CD4-positive, CD25-positive, alpha-beta regulatory T cell (primary cell): ENCODE measurements around the gene C19orf67. TPM values are rescaled to one million over a fixed set of nuclear protein-coding genes. Genes with fewer than 3 reads are reported as not detected.

Experiments
- ATAC-seq, 2 donors: fragments of 150-1000 bp; cut with Tn5 transposase; one replicate each; pipeline ENCODE4 v1.10.0; 2021; ENCODE audit warnings: low read depth in 2 of 2, moderate number of reproducible peaks in 2 of 2, moderate library complexity in 1 of 2
- DNase-seq, 3 donors: peaks; one replicate each; pipeline versions ENCODE4 v3.0.0 to v3.0.0-alpha.2; 2012 to 2022; ENCODE audit warnings: mixed read lengths in 1 of 3
- H3K27ac ChIP-seq: one replicate; pipeline ENCODE4 v1.7.0; 2013; ENCODE audit warnings: mild to moderate bottlenecking, low read length; ENCODE audit not compliant: insufficient read depth, poor library complexity, severe bottlenecking
- H3K27me3 ChIP-seq: one replicate; pipeline ENCODE4 v1.7.0; 2013; ENCODE audit warnings: low read length; ENCODE audit not compliant: control insufficient read depth, insufficient read depth
- H3K36me3 ChIP-seq: one replicate; pipeline ENCODE4 v1.7.0; 2013; ENCODE audit warnings: mild to moderate bottlenecking, low read length, moderate library complexity; ENCODE audit not compliant: control insufficient read depth, insufficient read depth
- H3K4me1 ChIP-seq: 2 replicates; pipeline ENCODE4 v1.7.0; 2013; ENCODE audit warnings: mild to moderate bottlenecking, low read length; ENCODE audit not compliant: insufficient read depth, control insufficient read depth, poor library complexity, severe bottlenecking
- H3K4me3 ChIP-seq: one replicate; pipeline ENCODE4 v1.7.0; 2013; ENCODE audit warnings: low read depth, mild to moderate bottlenecking, low read length, moderate library complexity
- H3K9me3 ChIP-seq, 2 experiments: 1 replicate in 1 of 2; 2 replicates in 1 of 2; pipeline ENCODE4 v1.7.0; 2013; ENCODE audit warnings: low read length in 2 of 2, mild to moderate bottlenecking in 1 of 2, moderate library complexity in 1 of 2; ENCODE audit not compliant: control insufficient read depth in 2 of 2
- H3K27ac Mint-ChIP-seq, 3 donors: one replicate each; pipeline ENCODE4 v1.8.0; 2020 to 2022; ENCODE audit warnings: mild to moderate bottlenecking in 3 of 3, mixed read lengths in 3 of 3, moderate library complexity in 2 of 3
- H3K27me3 Mint-ChIP-seq: one replicate; pipeline ENCODE4 v1.8.0; 2022; ENCODE audit warnings: mild to moderate bottlenecking, mixed read lengths
- H3K36me3 Mint-ChIP-seq: one replicate; pipeline ENCODE4 v1.8.0; 2020; ENCODE audit warnings: mixed read lengths
- H3K4me1 Mint-ChIP-seq, 4 donors: one replicate each; pipeline ENCODE4 v1.8.0; 2020 to 2022; ENCODE audit warnings: mixed read lengths in 4 of 4, mild to moderate bottlenecking in 1 of 4
- H3K4me3 Mint-ChIP-seq, 4 donors: one replicate each; pipeline ENCODE4 v1.8.0; 2020 to 2022; ENCODE audit warnings: mild to moderate bottlenecking in 4 of 4, mixed read lengths in 4 of 4, moderate library complexity in 3 of 4
- H3K9me3 Mint-ChIP-seq, 7 donors: one replicate each; pipeline ENCODE4 v1.8.0; 2020 to 2022; ENCODE audit warnings: mixed read lengths in 7 of 7, mild to moderate bottlenecking in 3 of 7, moderate library complexity in 2 of 7
- polyA plus RNA-seq, 4 donors: library from polyadenylated mRNA; unstranded; fragments of 300-500 nt; fragmentation: Illumina TruSeq; gene quantifications; one replicate each; pipeline ENCODE4 v1.2.3, GENCODE V29; 2021
- total RNA-seq: library from RNA; stranded (reverse); gene quantifications from one replicate; pipeline ENCODE4 v1.2.3, GENCODE V29; 2022

Gene C19orf67
- total and polyA plus RNA-seq, 5 donors from 2014 or later, result not detected

DNA sequence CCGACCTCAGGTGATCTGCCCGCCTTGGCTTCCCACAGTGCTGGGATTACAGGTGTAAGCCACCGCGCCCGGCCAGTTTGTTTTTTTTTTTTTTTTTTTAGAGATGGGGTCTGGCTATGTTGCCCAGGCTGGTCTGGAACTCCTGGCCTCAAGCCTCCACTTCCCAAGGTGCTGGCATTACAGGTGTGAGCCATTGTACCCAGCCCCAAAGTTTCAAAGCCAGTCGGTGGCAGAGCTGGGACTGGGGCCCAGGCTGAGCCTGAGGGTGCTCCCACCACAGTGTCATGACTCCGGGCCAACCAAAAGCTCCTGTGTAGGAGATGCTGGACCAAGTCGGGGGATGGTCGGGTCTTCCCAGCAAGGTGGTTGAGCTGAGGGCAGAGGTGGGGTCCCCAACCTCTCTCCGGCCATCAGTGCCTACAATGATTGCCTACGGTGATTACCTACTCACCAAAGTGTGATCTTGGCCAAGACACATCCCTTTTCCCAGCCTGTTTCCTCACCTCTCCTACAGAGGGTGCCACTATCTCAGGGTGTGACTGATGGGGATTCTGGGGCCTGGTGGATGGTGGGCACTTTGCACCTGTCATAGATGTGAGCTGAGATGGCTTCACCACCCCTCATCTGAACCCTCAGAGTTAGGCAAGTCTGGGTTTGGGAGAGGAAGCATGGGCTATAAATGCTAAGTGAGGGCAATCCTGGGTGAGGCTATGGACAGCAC lies 10.8 kb upstream of the C19orf67 start:
- no peak for DNase-seq
- no peaks in the 10 kb centered on the region for H3K27me3 ChIP-seq
- peaks cover 0 to 8% (median 1%) of the 10 kb centered on the region in 7 donors for H3K9me3 Mint-ChIP-seq
- peaks cover 5 to 20% (median 13%) of the 10 kb centered on the region in 4 donors for H3K4me1 Mint-ChIP-seq
- no peak overlapping the region for H3K4me3 ChIP-seq
- no peak overlapping the region for H3K4me3 Mint-ChIP-seq
- H3K27ac Mint-ChIP-seq, result no peak overlapping the region
- H3K36me3 ChIP-seq, result peaks cover 22% of the 10 kb centered on the region
- peaks cover 0 to 6% of the 10 kb centered on the region in 2 experiments for H3K9me3 ChIP-seq
- peaks cover 9% of the 10 kb centered on the region for H3K4me1 ChIP-seq
- H3K27ac ChIP-seq, result no peak overlapping the region
- H3K36me3 Mint-ChIP-seq, result peaks cover 16% of the 10 kb centered on the region
- ATAC-seq, result no peak
- peaks cover 12% of the 10 kb centered on the region for H3K27me3 Mint-ChIP-seq

GRCh38 chr19:14094854-14095253 lies 9.3 kb upstream of the C19orf67 start:
- peak overlapping the region in 3 of 4 donors; percentile 29 to 86 (median 75) for H3K4me3 Mint-ChIP-seq
- DNase-seq (no peak), ATAC-seq (no peak)
- H3K4me1 Mint-ChIP-seq, result peaks cover 5 to 21% (median 15%) of the 10 kb centered on the region in 4 donors
- Histone ChIP-seq H3K27me3 (no peaks in the 10 kb centered on the region), H3K4me1 (peaks cover 9% of the 10 kb centered on the region), H3K27ac (no peak overlapping the region), H3K9me3 (peaks cover 0 to 6% of the 10 kb centered on the region in 2 experiments), H3K36me3 (peaks cover 13% of the 10 kb centered on the region), H3K4me3 (no peak overlapping the region)
- peaks cover 13% of the 10 kb centered on the region for H3K36me3 Mint-ChIP-seq
- H3K27ac Mint-ChIP-seq, result no peak overlapping the region
- peaks cover 15% of the 10 kb centered on the region for H3K27me3 Mint-ChIP-seq
- H3K9me3 Mint-ChIP-seq, result peaks cover 0 to 8% (median 2%) of the 10 kb centered on the region in 7 donors

GRCh38 chr19:14093117-14093823 lies 7.7 kb upstream of the C19orf67 start:
- H3K27ac Mint-ChIP-seq, result peak overlapping the region; percentile 23 to 58 (median 36)

GRCh38 chr19:14091813-14092462 lies 6.4 kb upstream of the C19orf67 start:
- Histone ChIP-seq H3K4me1 (peaks cover 14% of the 10 kb centered on the region), H3K27ac (peak overlapping the region; percentile 67), H3K4me3 (peak overlapping the region; percentile 84), H3K36me3 (peaks cover 6% of the 10 kb centered on the region), H3K9me3 (peaks cover 0 to 6% of the 10 kb centered on the region in 2 experiments), H3K27me3 (no peaks in the 10 kb centered on the region)
- ATAC-seq (peak in 1 of 2 donors; percentile 5), DNase-seq (peak in 1 of 3 donors; percentile 77)
- H3K4me1 Mint-ChIP-seq, result peaks cover 5 to 33% (median 17%) of the 10 kb centered on the region in 4 donors
- peaks cover 0 to 8% (median 2%) of the 10 kb centered on the region in 7 donors for H3K9me3 Mint-ChIP-seq
- peak overlapping the region; percentile 94 to 100 (median 100) for H3K4me3 Mint-ChIP-seq
- H3K36me3 Mint-ChIP-seq, result peaks cover 11% of the 10 kb centered on the region
- H3K27me3 Mint-ChIP-seq, result peaks cover 15% of the 10 kb centered on the region
- peak overlapping the region; percentile 92 to 99 (median 99) for H3K27ac Mint-ChIP-seq

More at GRCh38 chr19:14093117-14093823, 7.7 kb upstream of the C19orf67 start:
- peaks cover 14% of the 10 kb centered on the region for H3K4me1 ChIP-seq
- H3K36me3 ChIP-seq, result peaks cover 13% of the 10 kb centered on the region
- peak overlapping the region; percentile 56 to 92 (median 78) for H3K4me3 Mint-ChIP-seq
- H3K9me3 ChIP-seq, result peaks cover 0 to 6% of the 10 kb centered on the region in 2 experiments
- peaks cover 5 to 28% (median 19%) of the 10 kb centered on the region in 4 donors for H3K4me1 Mint-ChIP-seq
- peaks cover 17% of the 10 kb centered on the region for H3K36me3 Mint-ChIP-seq
- H3K4me3 ChIP-seq, result no peak overlapping the region
- ATAC-seq (no peak), DNase-seq (no peak)
- peaks cover 15% of the 10 kb centered on the region for H3K27me3 Mint-ChIP-seq
- H3K9me3 Mint-ChIP-seq, result peaks cover 0 to 8% (median 2%) of the 10 kb centered on the region in 7 donors
- no peak overlapping the region for H3K27ac ChIP-seq
- H3K27me3 ChIP-seq, result no peaks in the 10 kb centered on the region

DNA sequence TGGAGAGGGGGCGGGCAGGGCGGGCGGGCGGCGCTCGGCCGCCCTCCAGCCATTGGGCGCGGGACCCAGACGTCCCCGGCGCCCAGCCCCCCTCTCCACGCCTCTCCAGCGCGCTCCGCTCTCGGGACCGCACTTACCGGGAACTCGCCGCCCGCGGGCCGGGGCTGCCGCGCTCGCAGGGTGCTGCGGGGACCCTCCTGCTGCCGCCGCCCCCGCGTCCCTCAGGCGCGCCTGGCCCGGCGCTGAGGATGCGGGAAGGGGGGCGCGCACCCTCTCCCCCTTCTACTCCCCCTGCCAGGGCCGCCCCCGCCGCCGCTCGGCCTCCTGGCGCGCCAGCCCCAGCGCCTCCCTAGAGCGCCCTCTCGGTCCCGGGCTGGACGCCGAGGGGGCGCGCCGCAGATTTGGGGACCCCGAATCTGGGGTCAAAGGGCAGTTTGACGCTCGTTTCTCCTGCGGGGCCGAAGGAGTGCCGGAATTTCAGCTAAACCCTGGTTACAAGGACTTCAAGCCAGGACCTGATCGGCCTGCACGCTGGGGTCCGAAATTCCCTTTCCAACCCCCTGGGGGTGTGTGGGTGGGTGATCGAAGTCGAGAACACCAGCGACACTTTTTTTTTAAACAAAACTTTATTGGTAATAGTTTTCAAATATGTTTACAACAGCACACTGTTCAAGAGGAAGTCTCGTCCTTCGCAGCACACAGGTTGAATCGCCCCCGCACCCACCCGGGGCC lies 5.7 kb upstream of the C19orf67 start:
- peaks cover 15% of the 10 kb centered on the region for H3K27me3 Mint-ChIP-seq
- Histone ChIP-seq H3K27me3 (no peaks in the 10 kb centered on the region), H3K4me1 (peaks cover 14% of the 10 kb centered on the region), H3K27ac (peak overlapping the region; percentile 67), H3K9me3 (peaks cover 0 to 6% of the 10 kb centered on the region in 2 experiments), H3K36me3 (no peaks in the 10 kb centered on the region), H3K4me3 (peak overlapping the region; percentile 84)
- DNase-seq, result peak; percentile 66 to 84 (median 78)
- peak overlapping the region; percentile 94 to 100 (median 100) for H3K4me3 Mint-ChIP-seq
- peaks cover 7% of the 10 kb centered on the region for H3K36me3 Mint-ChIP-seq
- ATAC-seq, result peak; percentile 53 to 61
- peak overlapping the region; percentile 92 to 99 (median 99) for H3K27ac Mint-ChIP-seq
- peaks cover 5 to 33% (median 17%) of the 10 kb centered on the region in 4 donors for H3K4me1 Mint-ChIP-seq
- H3K9me3 Mint-ChIP-seq, result peaks cover 0 to 8% (median 2%) of the 10 kb centered on the region in 7 donors

DNA sequence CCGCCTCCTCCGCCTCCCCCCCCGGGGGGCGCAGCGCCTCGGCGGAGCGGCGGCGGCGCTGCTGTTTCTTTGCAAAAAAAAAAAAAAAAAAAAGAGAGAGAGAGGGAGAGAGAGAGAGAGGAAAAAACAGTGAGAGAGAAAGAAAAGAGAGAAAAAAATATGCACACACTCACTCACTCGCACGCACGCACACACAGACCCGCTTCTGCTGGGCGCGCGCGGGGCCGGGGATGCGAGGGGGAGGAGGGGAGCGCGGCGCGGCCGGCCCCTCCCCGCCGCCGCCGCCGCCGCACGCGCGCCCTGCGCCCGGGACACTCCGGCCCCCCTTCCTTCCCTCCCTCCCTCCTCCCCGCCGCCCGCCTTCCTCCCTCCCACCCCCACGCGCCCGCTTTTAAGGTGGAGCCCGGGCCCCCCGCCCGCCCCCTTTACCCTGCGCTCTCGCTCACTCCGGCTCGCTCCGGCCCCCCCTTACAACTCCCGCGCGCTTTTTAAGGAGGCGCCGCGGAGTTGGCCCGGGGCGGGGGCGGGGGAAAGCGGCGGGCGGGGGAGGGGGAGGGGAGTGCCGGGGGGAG lies 5.0 kb upstream of the C19orf67 start, which contains the start of gene SAMD1:
Gene SAMD1 (minus strand): TSS at position 243 of the 572 bp plus-strand sequence.
- Mint-ChIP-seq H3K9me3 (peaks cover 0 to 8% (median 2%) of the 10 kb centered on the region in 7 donors), H3K4me1 (peaks cover 5 to 33% (median 17%) of the 10 kb centered on the region in 4 donors), H3K27me3 (peaks cover 15% of the 10 kb centered on the region), H3K36me3 (peaks cover 7% of the 10 kb centered on the region), H3K4me3 (peak within 1 kb of the TSS; percentile 94 to 100 (median 100)), H3K27ac (peak within 1 kb of the TSS; percentile 92 to 99 (median 99))
- H3K27ac ChIP-seq, result peak within 1 kb of the TSS; percentile 67
- DNase-seq (peak; percentile 76 to 90 (median 79)), ATAC-seq (peak; percentile 60 to 66)
- H3K36me3 ChIP-seq, result no peaks in the 10 kb centered on the region
- H3K4me1 ChIP-seq, result peaks cover 14% of the 10 kb centered on the region
- peak within 1 kb of the TSS; percentile 84 for H3K4me3 ChIP-seq
- H3K27me3 ChIP-seq, result no peaks in the 10 kb centered on the region
- peaks cover 0 to 6% of the 10 kb centered on the region in 2 experiments for H3K9me3 ChIP-seq
